ENCODE measurements around the gene GAB1. TPM values are rescaled to one million over a fixed set of nuclear protein-coding genes. Genes with fewer than 3 reads are reported as not detected.

Gene GAB1
- total RNA-seq, 2 donors from 2014 or later = 65.4 to 81.7 TPM

DNA sequence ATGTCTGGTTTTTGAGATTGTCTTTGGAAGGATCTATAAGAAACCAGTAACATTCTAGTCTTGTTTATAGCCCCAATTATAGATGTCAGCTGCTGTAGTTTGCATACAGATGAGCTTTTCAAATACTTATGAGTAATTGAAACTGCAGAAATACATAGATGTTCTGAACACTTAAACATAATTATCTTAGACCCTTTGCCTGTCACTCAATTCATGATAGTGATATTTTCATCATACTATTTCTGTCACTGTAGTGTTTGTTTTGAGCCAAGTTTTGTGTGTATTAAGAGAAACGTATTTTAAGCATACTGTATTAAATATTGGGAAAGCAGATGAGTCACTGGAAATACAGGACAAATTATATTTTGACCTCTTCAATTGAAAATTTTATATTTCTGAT, 107.1 kb downstream of the GAB1 start:
- Histone ChIP-seq H3K9me3 (no peaks in the 10 kb centered on the region), H3K4me1 (peaks cover 0 to 13% of the 10 kb centered on the region in 2 donors), H3K4me3 (no peak overlapping the region), H3K27me3 (no peaks in the 10 kb centered on the region), H3K36me3 (peaks cover 10% of the 10 kb centered on the region), H3K27ac (no peak overlapping the region)
- TF ChIP-seq, protein P1, sequence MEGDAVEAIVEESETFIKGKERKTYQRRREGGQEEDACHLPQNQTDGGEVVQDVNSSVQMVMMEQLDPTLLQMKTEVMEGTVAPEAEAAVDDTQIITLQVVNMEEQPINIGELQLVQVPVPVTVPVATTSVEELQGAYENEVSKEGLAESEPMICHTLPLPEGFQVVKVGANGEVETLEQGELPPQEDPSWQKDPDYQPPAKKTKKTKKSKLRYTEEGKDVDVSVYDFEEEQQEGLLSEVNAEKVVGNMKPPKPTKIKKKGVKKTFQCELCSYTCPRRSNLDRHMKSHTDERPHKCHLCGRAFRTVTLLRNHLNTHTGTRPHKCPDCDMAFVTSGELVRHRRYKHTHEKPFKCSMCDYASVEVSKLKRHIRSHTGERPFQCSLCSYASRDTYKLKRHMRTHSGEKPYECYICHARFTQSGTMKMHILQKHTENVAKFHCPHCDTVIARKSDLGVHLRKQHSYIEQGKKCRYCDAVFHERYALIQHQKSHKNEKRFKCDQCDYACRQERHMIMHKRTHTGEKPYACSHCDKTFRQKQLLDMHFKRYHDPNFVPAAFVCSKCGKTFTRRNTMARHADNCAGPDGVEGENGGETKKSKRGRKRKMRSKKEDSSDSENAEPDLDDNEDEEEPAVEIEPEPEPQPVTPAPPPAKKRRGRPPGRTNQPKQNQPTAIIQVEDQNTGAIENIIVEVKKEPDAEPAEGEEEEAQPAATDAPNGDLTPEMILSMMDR (IDR thresholded peaks at IDR 0.05) = no peak
- DNase-seq (ENCODE audit: low spot score) = no peak

DNA sequence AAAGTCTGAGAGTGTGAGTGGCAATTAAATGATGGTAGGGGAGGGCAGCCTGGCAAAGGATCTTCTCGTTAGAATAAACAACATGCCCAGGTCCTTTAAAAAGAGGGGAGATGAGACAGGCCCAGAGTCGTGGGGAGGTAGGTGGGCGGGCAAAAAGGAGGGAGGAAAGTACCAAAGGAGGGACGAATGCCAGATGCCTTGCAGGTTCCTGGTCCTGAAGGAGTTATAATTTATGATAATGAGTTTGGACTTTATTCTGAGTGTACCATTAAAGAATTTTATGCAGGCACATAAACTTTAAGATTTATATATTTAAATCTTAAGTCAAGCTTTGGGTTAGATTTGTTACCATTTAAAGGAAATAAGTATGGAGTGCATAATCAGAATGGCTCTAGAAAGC, 114.5 kb downstream of the GAB1 start:
- H3K4me3 ChIP-seq = no peak overlapping the region
- no peak for DNase-seq (ENCODE audit: low spot score)
- H3K4me1 ChIP-seq = no peaks in the 10 kb centered on the region
- H3K36me3 ChIP-seq = no peaks in the 10 kb centered on the region
- TF ChIP-seq, protein P1 (IDR thresholded peaks at IDR 0.05) = no peak
- no peak overlapping the region for H3K27ac ChIP-seq
- no peaks in the 10 kb centered on the region for H3K27me3 ChIP-seq
- H3K9me3 ChIP-seq = no peaks in the 10 kb centered on the region

DNA sequence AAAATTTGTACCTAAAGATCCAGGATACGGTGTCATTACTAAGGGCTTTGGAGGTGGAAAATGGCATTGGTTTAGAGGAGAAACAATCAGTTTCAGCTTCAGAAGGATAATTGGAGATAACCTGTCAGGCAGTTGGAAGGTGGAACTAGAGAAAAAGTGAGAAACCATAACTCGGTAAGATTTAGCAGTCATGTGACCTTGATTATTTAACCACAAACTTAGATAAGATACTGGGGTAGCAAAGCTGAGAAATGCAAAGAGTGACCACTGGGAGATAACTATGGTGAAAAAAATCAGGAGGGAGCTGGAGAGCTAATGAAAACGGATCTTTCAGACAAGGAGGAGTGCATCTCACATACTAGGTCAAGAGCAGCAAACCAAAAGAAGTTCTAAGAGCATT, 118.5 kb downstream of the GAB1 start:
- Histone ChIP-seq H3K4me1 (no peaks in the 10 kb centered on the region), H3K27ac (no peak overlapping the region), H3K9me3 (no peaks in the 10 kb centered on the region), H3K36me3 (peaks cover 7% of the 10 kb centered on the region), H3K27me3 (no peaks in the 10 kb centered on the region), H3K4me3 (no peak overlapping the region)
- TF ChIP-seq, protein P1 (IDR thresholded peaks at IDR 0.05) = no peak
- DNase-seq (ENCODE audit: low spot score) = no peak

DNA sequence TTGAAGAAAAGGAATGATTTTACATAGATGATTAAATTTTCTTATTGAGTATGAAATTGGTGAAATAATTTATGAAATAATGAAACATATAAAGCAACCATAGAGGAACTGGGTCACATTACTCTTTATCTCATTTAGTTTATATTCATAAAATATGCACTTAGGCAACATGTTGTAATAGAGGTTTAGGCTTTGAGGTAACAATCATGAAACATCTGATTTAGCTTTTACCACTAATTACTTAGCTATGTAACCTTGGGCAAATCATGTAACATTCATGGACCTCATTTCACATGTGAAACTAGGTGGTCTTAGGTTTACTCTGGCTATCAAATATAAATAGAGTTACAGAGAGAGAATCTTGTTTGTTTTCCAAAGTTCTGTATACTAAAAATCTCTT, 122.3 kb downstream of the GAB1 start:
- H3K36me3 ChIP-seq = peaks cover 30% of the 10 kb centered on the region
- DNase-seq (ENCODE audit: low spot score) = no peak
- no peak overlapping the region for H3K4me3 ChIP-seq
- H3K9me3 ChIP-seq = no peaks in the 10 kb centered on the region
- no peak overlapping the region for H3K27ac ChIP-seq
- H3K27me3 ChIP-seq = no peaks in the 10 kb centered on the region
- no peaks in the 10 kb centered on the region for H3K4me1 ChIP-seq
- TF ChIP-seq, protein P1 (IDR thresholded peaks at IDR 0.05) = no peak

DNA sequence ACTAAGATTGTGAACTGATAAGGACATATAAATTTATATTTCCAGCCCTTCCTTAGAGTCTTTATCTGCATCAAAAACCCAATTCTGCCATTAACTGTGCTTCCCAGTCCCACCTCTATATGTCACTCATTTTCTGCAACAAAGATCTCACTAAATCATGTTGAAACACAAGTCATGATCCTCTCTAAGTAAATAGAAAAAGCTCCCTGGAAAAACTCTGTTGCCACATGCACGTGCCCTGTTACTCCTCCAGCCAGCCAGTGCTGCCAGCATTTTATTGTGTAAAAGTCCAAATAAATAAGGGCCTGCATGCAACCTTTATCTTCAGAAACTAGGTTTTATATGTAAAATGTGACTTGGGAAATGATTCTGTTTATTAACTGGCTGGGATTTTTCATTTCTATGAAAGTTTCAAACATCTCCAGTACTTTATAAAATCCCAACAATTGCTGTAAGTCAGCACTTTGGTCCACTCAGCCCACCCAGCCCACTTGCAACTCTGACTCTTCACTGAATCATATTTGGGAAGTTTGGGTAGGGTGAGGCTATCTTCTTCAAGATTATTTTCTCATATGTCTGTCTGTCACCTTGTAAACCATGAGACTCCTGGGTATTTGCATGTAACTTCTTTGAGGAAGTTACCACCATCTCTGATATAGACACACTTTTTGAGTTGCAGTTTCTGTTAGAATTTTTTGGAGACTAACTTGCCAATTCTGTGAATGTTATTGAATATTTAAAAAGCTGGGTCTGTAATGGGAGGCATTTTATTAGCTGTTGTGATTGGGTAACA, 136.9 kb downstream of the GAB1 start:
- no peaks in the 10 kb centered on the region for H3K4me1 ChIP-seq
- no peak overlapping the region for H3K4me3 ChIP-seq
- no peaks in the 10 kb centered on the region for H3K9me3 ChIP-seq
- H3K27ac ChIP-seq = no peak overlapping the region
- peaks cover 34% of the 10 kb centered on the region for H3K36me3 ChIP-seq
- TF ChIP-seq, protein P1 (IDR thresholded peaks at IDR 0.05) = no peak
- no peak for DNase-seq (ENCODE audit: low spot score)
- no peaks in the 10 kb centered on the region for H3K27me3 ChIP-seq

GRCh38 chr4:143477487-143477886, 140.8 kb downstream of the GAB1 start:
- TF ChIP-seq, protein P1 (IDR thresholded peaks at IDR 0.05) = no peak
- no peak overlapping the region for H3K27ac ChIP-seq
- H3K4me3 ChIP-seq = no peak overlapping the region
- H3K27me3 ChIP-seq = no peaks in the 10 kb centered on the region
- no peaks in the 10 kb centered on the region for H3K9me3 ChIP-seq
- H3K36me3 ChIP-seq = peaks cover 9% of the 10 kb centered on the region
- no peaks in the 10 kb centered on the region for H3K4me1 ChIP-seq
- DNase-seq (ENCODE audit: low spot score) = no peak
